Activated effector memory CD4-positive, alpha-beta T cell treated with Interleukin-2 at 50 U/mL for 16 hours (primary cell): ENCODE data around the gene POLR3A.
"Not testable (repeated sequence)": the region's sequence is repeated elsewhere in the genome, so short reads cannot be mapped to it uniquely, and the experiment has no call there.

Experiments used
- DNase-seq: peaks from one replicate; pipeline ENCODE4 v3.0.0-alpha.2; 2020

The POLR3A gene

DNA sequence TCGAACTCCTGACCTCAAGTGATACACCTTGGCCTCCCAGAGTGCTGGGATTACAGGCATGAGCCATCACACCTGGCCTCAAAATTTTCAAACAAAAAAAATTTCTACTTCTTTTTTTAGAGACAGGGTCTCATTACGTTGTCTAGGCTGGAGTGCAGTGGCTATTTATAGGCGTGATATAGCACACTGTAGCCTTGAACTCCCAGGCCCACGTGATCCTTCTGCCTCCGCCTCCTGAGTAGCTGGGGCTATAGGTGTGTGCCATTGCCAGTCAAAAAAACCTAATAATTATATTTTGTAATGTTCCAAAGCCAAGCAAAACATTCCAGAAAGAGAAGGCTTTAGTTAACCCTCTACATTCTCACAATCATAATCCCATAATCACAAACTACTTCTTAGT is 13.8 kb downstream of the POLR3A start:
- DNase-seq, result no peak

DNA sequence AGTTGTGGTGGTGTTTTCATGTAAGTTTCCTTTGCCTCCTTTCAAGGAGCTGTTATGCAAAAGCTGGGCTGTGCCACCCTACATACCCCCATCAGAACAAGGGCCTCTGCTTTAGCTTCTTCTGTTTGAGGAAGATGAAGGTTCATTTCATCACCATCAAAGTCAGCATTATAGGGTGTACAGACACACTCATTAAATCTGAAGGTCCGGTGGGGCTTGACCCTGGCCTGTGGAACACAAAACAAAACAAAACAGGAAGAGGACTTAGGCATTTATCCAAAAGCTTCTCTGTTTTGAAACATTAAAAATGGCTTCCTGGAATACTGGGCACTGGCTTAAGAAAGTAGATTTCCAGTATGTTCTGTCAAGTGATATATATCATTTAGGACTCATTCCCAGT is 15.8 kb downstream of the POLR3A start:
- DNase-seq, result no peak

DNA sequence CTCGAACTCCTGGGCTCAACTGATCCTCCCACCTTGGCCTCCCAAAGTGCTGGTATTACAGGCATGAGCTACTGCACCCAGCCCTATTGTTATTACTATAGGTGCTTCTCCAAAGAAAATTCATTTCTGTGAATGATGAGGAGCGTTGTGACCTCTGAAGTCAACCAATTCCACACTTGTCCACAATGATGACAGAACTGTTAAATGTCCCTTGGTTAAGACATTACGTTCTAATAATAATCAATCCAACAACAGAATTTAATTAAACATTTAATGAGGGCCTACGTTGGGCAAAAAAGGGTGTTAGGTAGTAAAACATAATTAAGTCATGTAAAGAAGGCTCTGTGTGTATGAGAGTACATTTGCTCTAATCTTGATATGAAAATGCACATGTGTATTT is 18.2 kb downstream of the POLR3A start:
- DNase-seq, result no peak

DNA sequence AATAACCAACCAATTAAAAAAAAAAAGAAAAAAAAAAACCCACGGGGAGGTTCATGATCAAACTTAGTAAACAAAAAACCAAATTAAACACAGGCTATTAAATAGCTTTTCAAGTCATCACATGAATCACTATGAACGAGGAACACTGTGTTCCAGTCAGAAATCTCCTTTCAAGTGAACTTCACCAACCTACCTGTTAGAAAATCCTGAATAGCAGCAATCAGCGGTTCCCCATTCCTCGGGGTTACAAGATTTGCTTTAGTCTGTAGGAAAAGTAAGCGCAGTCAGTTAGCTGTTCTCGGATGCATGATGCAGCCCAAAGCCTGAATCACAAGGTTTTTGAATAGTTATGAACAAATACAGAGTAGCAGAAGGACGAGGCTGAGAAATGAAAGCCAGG is 19.0 kb downstream of the POLR3A start:
- DNase-seq, result no peak

DNA sequence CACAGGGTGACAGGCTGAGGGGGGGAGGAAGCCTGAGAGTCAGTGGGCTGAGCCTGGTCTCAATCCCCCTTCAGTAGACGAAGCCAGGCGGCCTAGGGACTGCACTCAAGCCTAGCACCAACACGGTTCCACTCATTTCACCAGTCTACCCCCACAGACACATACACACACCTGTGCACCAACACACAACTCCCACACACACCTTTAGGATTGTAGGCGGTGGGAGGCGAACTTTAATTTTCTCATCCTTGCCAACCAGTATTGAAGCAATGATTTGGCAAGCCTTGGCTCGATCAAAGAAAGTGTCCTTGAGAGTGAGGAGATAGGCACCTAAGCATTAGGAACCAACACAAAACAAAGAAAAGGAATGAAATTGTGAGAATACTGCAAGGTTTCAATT is 19.7 kb downstream of the POLR3A start:
- no peak for DNase-seq

DNA sequence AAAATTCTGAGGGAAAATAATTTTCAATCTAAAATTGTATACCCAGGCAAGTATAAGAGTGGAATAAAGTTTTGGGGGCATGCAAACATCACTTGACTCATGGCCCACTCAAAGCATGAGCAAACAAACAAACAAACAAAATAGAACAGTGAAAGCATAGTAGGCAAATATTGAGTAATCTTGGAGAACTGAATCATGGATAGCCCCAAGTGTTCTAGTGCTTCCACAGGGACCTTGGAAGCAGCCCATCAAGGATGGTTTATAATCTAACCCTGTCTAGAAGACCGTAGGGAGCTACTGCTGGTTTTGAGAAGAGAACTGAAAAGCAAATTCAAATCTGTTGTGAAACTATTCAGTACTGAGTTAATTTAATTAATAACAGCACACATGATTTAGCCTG is 22.1 kb downstream of the POLR3A start:
- no peak for DNase-seq

DNA sequence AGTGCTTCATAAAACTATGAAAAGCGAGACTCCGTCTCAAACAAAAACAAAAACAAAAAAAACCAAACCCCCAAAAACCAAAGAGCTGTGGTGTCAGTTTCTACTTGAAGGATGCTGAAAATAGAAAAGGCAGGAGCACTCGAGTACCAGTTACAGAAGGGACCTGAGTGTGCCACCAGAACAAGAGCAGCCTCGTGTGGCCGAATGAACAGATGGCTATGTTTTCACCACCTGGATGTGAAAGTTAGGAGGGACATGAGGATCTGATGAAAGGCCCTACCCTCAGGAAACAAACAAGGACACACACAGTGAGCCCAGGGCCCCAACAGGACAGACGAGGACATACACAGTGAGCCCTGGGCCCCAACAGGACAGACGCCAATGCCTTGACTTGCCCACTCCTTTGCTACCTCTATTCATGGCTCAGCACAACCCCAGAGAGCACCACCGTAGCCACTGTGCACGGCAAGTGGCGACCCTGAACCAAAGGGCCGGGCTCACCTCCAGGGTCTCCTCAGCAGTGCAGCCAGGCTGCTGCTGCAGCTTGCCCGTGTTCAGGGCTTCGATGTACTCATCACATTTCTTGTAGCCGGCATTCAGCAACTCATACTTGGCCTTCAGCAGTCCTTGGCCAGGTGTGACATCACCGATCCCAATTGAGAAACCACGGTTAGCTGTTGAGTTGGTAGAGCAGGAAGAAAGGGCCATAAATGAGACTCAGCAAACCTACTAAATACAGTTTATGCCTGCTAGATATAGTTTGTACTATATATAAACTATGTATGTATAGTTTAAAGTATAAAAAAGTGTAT is 24.9 kb downstream of the POLR3A start:
- no peak for DNase-seq

DNA sequence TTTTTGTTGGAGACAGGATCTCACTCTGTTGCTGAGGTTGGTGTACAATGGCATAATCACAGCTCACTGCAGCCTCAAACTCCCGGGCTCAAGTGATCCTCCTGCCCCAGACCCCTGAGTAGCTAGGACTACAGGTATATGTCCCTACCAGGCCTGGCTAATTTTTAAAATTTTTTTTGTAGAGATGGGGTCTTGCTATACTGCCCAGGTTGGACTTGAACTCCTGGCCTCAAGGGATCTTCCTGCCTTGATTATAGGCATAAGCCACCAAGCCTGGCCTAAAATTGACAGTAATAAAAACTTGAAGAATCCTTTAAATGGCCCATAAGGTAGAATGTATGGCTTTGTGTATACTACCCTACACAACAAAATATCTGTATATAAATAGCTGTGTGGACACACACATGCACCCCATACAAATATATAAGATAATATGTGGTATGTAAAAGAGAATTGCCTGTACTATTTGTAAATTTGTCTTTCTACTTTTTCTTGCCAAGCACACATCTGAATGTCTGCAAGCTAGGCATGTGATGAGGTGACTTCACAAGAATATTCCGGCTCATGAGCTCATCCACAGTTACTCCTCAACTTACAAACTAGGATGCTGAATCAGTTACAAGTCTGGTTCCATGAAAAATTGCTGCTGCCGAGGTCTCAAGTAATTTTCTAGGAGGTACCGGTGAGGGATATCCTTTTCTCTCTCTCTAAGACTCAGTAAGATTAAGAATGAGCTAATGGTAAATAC is 26.6 kb downstream of the POLR3A start:
- DNase-seq, result no peak

DNA sequence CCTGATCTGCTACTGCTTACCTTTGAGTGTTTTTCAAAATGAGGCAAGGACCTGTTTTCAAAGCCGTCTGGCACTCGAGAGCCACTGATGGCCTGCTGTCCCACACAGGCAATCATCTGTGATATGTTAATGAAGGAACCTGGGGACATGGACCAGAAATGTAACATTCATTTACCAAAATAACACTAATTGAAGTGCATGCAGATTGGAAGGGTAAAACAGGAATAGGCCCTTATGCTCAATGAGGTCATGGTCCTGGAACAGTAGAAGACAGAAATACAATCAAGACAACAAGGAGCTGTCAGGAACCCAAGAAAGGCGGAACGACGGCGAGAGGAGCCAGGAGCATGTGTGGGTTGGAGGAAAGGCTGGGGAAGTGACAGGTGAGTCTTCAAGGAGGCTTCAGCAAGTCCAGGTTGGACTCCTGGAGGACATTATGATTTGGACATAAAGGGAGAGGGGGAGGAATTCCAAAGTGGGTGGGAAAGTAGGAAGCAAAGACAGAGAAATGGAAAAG is 28.3 kb downstream of the POLR3A start:
- DNase-seq, result no peak

DNA sequence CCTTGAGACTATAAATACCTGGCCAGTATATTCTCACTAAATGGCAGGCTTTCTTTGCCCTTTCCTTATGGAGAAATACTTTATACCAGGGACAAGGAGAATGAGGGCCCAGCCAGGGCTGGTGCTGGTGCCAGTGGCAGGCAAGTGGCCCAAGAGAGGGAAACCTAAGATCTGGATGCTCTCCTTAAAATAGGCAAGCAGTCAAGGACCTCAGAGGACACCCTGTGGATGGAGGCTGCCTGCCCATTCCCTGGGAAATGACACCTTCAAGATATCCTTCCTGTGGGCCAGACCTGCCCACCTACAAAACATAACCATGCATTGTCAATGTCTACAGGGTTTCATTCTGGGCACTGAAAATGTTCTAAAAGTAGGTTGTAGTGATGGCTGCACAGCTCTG is 29.1 kb downstream of the POLR3A start:
- no peak for DNase-seq

DNA sequence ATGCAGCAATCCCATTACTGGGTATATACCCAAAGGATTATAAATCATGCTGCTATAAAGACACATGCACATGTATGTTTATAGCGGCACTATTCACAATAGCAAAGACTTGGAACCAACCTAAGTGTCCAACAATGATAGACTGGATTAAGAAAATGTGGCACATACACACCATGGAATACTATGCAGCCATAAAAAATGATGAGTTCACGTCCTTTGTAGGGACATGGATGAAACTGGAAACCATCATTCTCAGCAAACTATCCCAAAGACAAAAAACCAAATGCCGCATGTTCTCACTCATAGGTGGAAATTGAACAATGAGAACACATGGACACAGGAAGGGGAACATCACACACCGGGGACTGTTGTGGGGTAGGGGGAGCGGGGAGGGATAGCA is 30.5 kb downstream of the POLR3A start:
- DNase-seq, result not testable (repeated sequence)

DNA sequence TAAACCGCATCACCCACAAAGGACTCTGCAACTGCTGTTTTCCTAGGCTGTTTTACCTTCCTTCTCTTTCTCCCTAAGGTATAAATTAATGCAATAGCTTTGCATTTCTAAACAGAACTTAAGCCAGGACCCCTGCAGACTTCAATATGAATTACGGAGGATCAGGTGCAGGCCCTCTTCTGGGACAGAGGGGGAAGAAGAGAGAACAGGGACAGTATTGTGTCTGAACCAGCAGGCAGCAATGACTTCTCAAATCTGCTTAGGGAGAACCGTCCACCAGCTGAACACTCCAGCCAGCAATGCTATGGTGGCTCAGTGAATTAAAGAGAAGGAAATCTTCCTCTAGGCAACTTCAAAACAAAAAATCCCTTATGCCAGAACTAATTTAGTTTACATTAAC is 35.7 kb downstream of the POLR3A start:
- no peak for DNase-seq

DNA sequence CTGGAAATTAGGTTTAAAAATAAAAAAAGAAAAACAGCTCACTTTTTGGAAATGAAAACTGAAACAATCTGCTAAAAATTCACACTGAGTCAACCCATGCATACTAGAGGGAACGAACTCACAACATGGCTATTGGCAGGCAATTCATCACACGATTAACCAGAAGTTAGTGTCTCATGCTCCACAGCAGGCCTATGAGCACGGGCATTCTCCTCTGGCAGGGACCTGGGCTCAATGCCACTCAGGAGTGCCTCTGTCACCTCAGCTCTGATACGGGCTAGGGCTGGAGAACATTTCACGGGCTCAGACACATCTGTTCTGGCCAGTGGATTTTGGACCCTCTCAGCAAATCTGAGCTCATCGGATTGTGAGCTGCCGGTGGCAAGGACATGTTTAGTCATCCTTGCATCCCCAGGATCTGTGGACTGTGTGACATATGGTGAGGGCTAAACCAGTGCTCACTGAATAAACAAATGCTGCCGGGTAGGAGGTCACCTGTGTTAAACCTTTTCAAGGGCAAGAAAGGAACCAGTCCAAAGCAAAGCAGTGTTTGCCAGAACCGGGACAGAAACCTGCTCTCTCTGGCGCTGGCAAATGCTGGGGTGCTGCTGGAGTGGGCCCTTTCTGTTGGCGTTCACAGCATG is 40.1 kb downstream of the POLR3A start:
- no peak for DNase-seq

DNA sequence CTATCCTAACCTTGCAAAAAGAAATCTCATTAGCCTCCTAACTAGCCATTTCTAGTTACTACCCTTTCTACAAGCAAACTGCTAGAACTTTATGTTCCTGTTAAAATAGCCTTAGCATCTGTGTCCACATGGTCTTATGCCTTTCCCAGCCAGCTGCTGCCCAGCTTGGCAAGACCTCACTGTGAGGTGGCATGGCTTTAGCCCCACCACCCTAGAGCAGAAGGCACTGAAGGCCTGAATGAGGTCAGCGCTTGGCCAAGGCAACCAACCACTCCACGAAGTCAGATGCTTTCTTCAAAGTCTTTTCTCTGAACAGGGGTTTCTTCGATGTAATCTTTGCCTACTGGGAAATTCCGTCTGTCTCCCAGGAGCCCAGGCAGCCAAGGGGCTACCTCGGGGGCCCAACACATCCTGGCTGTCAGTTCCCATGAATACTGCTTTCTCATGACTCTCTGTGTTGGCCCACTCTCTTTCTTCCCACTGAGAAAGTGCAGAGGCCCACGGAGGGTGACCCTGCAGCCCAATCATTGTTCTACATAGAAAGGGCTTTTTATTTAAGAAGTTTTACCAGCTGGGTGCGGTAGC is 41.6 kb downstream of the POLR3A start:
- DNase-seq, result no peak

DNA sequence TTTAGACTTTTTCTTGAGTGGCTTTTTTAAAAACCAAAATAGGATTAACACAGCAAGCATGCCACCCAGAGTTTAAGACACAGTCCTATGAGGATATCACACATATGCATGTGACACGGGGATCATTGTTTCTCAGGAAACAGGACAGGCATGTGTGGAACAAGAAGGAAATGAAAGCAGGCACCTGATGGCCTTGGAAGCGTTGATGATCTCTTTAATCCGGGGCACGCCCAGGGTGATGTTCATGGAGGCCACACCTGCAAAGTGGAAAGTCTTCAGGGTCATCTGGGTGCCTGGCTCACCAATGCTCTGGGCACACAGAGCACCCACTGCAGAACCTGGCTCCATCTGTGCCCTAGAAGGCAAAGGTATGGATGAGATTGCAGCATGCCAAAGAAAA is 44.3 kb downstream of the POLR3A start:
- no peak for DNase-seq

DNA sequence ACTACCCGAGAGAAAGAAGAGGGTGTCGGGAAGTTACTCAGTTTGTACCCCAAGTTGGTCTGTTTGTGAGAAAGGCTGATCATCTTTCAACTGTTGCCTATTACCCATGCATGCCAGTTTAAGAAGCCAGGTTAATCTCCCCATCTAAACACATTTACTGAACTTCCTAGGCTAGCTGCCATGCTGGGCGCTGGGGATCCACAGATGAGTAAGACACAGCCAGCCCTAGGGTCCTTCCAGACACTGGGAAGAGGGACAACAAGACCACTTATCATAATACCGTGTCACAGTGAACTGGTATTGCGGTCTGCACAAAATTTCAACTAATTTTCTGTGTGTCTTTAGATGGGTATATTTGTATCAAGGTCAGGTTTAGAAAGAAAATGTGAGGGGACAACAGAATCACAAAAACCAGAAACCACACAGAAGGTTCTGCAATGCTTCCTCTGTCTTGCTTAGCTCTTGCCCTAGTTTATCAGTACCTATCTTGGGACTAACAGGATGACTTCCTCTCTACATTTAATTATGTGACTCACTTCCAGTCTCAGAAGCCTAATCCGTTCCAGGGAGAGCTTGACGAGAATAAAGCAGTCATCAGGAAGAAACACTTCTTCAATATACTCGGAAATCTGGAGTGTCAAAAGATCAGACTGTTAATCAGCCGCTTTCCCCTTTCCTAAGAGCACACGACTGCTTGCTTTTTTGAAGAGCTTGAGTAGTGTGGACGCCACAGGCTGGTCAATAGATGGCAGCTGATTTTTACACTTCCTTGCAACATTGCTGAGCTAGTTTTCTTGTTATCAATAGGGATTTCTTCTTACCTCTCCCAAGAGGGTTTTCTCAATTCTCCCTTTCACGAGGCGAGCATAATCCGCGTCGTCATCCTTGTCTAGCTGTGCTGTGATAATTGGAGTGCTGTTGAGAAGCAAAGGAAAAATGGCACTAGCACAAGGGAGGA is 45.7 kb downstream of the POLR3A start:
- DNase-seq, result no peak

DNA sequence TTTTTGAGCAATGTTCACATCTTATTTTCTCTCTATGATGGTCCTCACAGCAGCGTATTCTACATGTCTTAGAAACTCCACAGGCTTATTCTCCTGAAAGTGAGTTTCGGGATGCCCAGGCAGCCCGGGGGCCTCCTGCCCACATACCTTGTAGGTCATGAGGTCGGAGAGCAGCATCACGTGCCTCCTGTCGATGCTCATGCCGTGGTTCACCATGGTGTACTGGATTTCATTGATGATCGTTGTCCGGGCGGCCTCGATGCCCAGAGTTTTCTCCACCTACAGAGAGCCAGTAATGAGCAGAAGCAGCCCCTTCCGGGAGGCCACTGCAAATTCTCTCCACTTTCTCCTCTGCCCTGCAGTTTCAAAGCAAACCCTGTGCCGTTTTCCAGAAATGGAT is 48.0 kb downstream of the POLR3A start:
- DNase-seq, result no peak

DNA sequence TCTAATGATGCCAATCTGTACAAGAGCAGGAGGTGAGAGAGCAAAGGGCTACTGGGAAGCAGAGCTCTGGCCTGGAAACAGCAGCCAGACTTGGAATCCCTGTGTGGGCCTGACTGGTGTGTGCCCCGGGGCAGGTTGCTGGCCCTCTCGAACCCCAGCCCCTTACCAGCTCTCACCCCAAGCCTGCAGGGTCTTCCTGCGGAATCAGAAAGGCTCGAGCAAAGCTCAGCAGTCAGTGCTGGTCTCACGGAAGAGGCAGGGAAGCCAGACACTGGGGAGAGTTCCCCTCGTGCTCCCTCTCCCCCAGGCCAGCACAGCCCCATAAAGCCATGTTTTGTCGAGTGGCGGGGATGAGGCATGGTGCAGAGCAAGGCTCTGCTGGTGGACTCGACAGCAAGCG is 50.1 kb downstream of the POLR3A start:
- DNase-seq, result no peak

DNA sequence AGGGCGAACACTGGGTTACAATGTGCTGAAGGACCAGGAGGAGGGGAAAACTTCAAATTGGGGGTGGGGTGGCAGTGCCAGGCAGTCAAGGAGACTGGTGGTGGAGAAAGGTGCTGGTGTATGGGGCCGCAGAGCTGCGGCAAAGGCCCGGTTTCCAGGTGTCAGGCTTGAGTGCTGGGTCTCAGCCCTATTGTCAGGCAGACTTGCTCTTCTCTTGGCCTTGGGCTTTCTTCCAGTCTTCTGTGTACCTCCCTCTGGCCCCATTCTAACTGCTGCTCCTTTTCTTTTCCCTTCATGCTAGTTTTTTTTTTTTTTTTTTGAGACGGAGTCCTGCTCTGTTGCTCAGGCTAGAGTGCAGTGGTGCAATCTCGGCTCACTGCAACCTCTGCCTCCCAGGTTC is 51.0 kb downstream of the POLR3A start:
- DNase-seq, result no peak

DNA sequence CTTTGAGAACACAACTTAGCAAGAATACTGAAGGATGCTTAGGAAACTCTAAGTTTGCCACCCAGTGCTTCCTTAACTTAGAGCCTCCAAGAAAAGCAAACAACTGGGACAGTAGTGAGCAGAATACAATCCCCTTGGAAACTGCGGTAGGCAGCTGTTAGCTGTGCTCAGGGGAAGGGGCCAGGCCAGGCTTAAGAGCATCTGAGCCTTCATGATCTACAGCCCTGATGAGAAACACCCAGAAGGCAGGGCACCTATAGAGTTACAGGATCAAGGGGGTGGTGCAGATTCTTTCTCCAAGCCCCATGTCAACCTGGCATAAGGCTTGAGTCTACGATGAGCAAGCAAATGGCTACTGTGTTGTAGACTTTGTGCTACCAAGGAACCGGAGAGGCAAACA is 51.4 kb downstream of the POLR3A start:
- no peak for DNase-seq

DNA sequence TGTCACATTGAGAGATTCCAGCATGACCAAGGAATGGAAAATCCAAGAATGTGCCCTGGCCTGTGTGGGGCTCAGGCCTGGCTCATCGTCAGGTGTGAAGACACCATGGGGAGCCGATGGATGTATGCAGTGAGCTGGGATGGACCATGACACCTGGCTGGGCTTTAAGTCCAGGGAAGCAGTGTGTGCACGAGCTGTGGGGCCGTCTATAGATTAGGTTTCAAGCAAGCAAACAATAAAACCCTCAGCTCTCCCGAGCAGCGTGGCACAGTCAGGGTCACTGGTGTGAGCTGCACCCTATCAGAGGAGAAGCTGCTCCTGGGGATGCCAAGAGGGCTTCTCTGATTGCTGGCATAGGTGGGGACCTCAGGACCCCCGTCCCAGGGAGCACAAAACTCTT is 52.3 kb downstream of the POLR3A start:
- no peak for DNase-seq

DNA sequence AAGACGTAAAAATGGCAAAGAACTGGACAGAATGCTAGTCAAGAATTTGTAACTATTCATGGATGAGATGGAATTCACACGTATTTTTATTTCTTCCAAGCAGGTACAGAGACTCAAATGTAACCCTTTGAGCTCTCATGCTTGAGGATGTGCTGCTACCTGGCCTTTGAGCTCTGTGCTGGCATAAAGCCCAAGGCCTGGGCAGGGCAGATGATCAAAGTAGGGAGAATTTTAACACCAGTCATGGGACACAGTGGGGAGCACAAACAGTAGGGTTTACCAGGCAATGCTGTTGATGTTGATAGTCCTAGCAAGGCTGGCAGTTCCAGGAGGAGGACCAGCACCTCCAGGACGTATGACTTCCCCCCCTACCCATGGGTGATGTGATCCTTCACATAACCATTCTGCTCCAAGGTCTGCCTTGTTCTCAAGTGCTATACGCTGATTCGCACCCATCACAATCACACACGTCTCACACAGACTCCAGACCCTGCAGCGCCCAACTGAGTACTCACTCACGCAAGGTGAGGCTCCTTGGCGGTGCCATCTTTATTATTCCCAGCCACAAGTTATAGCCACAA is 54.1 kb downstream of the POLR3A start:
- DNase-seq, result no peak
